Stimulated activated CD4-positive, alpha-beta T cell treated with anti-CD3 and anti-CD28 coated beads, Interleukin-2, amount 100 ng/mL, for 4 hours (primary cell): ENCODE results near the gene AARS2.
A peak's percentile ranks its signal among the peaks of the same experiment; 100 is the strongest.

Source experiments
- DNase-seq: peaks from one replicate; pipeline ENCODE4 v3.0.0-alpha.2; 2020; ENCODE audit warnings: low read depth

The AARS2 gene

DNA sequence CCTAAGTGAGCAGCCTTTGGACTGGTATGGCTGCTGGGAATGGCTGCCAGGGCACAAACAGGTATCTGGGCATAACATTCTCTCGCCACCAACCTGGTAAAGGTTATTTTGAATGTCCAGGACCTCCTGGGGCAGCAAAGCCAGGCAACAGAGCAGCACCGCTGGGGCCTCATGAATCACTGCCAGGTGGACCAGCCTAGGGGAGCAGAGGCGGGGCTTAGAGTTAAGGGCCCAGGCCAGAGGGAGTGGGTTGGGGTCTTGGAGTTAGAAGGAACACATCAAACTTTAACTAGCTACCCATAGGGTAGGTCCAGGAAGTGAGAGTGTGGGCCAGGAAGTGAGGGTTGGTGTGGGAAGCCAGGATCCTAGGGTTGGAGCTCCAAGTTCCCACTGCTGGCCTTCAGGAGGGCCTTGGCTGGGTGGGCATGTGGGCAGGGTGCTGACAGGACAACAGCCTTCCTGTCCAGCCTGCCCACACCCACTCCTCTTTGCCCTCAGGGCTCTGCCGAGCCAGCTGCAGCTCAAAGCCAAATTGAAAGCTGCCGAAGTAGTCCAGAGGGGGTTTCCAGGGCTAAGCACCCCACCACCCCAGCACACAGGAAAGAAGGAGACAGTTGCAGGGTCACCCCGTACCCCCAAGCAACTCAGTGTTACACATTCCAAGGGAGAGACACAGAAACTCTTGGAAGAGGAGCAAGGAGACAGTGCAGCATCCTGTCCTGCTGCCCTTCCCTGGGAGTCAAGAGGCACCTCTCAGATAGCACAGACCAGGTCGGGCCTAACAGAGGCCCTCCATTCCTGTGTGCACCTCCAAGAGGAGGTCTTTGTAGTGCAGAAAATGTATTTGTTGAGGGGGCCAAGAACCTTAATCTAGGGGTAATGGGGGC, 50.4 kb downstream of the AARS2 start:
- no peak for DNase-seq

- no peak for DNase-seq
These were observed 51.6 kb downstream of the AARS2 start for GRCh38 chr6:44261581-44261980.

DNA sequence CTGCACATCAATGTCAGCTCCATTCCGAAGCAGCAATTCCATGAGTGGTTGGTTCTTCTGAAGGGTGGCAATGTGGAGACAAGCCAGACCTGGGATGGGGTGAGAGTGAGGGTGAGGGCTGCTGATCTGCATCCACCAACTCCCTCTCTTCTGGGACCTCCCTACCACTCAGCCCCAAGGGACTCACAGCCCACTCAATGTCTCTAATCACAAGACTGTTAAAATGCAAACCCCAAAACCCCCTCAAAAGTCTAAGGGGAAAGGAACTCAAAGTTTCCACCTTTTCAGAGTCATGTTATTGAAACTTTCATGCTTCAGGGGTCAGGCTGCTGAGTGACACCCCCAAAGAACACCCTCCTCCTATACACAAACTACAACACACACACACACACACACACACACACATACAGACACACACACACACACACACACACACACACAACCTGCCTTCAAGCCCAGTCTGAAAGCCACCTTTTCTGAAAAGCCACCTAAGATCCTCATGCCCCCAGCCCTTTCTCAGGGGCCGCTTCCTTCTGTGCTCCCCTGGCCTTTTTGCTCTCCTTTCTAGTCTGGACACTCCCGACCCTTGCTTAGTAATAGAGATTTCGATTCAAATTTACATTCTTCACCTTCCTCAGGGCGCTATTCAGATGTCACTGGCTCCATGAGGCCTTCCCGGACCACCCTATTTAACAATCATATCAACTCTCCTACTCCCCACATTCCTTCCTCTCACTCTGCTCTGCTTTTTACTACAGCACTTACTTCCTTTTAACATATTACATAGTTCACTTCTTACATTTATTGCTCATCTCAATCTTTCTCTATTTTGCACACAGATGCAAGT, 52.5 kb downstream of the AARS2 start:
- no peak for DNase-seq

- DNase-seq = no peak
These were observed 53.1 kb downstream of the AARS2 start for GRCh38 chr6:44260011-44260410.

DNA sequence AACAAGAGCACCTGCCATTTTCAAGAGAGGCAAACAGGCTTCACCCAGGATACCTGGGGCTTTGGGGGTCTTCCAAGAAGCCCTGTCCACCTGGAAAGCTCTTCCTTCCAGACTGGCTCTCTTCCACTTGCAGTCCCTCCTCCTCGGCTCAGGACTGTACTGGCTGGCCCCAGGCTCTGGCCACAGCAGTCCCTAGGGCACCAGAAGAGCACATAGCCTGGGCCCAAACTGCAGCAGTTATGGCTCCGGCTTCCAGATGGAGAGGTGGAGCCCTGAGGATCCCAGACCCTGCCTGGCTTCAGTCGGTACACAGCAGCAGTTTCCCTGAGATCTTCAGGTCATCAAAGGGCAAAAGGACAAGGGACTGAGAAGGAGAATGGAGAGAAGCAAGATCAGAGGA, 54.2 kb downstream of the AARS2 start:
- no peak for DNase-seq

DNA sequence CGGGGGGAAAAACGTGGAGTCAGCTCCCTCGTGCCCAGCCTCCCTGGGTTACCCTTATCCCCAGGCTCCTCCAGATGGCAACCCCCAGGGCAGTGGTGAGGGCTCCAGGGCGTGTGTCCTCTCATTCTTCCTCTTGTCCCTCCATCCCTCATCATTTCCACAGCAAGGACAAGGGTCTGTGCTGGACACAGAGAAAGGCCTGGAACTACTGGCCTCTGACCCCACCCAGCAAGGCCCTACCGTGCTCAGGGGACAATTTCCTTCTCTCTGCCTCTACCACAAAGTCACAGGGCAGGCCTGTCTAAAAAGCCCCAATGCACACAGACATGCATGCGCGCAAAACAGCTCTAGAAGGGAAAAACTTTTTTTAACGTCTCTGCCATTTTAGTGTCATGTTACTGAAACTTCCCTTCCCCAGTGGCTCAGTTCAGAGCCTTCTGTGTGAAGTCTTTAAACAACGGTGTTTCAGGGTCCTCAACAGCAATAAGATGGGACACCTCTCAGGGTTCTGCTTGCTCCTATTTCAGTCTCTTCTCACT, 54.8 kb downstream of the AARS2 start:
- no peak for DNase-seq

- no peak for DNase-seq
These were observed 55.3 kb downstream of the AARS2 start for GRCh38 chr6:44257753-44258324.

DNA sequence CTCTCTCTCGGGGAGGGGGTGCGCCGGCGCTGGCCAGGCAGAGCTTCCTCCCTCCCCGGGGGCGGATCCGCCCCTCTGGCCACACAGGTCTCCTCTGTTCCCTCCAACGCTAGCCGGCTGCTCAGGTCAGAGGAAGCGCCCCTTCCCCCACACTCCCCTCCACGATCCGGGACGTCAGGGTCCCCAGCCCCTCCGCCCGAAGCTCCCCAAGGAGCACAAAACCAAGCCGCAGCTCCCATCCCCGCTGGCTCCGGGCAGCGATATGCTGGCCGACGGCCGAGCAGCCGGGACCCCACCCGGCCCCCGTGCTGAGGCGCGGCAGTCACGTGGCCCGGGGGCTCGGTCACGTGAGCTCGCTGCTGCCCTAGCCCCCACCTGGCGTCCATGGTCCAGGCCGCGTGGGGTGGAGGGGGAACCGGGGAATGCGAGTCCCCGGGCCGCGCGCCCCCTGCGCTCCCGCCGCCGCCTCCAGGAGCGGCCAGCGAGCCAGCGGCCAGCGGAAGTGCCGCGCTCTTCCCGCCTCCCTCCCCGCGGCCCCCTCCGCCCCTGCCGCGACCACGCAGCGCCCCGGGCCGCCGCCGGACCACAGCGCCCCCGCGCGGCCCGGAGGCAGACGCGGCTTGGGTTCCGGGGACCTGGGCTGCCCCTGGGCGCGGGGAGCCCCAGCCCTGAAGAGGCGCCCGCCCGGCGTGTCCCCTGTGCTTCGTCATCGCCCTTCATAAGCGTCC, 56.0 kb downstream of the AARS2 start, which contains the start of gene SLC35B2:
Gene SLC35B2, minus strand, starts transcription at position 504 of the 728 bp plus-strand sequence. Its CDS starts 118 bp downstream, at position 386.
- DNase-seq = peak; percentile 51

DNA sequence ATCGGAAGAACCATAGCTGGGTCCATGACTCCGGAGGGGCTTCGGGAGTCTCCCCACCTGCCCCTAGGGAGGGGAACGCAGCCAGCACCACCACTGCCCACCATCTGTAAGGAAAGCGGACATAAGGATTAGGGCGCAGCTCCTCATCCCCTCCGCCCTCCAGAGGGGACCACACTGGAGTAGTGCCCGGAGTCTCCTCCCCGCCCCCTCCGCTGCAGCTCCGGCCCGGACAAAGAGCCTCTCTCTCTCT, 56.4 kb downstream of the AARS2 start:
- DNase-seq = no peak

GRCh38 chr6:44255871-44256774, 57.0 kb downstream of the AARS2 start:
- DNase-seq = no peak

DNA sequence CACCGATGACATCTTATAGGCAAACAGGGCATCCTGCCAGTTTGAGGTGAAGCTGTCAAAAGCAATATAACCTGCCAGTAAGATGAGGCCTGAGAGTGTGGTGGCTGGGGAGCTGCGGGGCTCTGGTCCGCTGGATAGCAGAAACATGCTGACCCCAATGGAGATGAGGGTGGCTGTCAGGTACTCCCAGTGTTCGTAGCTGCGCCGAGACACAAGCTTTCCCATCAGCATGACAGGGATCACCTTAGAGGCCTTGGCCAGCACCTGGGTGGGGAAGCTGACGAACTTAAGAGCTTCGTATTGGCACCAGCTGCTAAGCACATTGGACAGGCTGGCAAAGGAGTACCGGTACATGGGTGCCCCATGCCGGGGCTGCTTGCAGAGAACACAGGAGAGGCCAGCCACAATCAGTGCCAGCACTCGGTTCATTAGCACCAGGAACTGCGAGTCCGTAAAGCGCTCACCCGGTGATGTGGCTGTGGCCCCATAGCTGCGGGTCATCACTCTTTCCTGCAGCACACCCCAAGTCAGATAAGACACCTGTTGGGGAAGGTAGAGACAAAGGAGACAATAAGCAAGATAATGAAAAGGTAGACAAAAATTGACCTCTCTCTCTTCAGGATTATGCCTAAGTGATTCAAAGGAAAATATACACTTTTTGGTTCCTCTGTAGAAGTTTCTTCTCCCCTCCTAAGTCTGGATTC, 57.9 kb downstream of the AARS2 start:
- no peak for DNase-seq

GRCh38 chr6:44254191-44255104, 58.7 kb downstream of the AARS2 start:
- DNase-seq = no peak

GRCh38 chr6:44253307-44254101, 59.6 kb downstream of the AARS2 start:
- DNase-seq = no peak

DNA sequence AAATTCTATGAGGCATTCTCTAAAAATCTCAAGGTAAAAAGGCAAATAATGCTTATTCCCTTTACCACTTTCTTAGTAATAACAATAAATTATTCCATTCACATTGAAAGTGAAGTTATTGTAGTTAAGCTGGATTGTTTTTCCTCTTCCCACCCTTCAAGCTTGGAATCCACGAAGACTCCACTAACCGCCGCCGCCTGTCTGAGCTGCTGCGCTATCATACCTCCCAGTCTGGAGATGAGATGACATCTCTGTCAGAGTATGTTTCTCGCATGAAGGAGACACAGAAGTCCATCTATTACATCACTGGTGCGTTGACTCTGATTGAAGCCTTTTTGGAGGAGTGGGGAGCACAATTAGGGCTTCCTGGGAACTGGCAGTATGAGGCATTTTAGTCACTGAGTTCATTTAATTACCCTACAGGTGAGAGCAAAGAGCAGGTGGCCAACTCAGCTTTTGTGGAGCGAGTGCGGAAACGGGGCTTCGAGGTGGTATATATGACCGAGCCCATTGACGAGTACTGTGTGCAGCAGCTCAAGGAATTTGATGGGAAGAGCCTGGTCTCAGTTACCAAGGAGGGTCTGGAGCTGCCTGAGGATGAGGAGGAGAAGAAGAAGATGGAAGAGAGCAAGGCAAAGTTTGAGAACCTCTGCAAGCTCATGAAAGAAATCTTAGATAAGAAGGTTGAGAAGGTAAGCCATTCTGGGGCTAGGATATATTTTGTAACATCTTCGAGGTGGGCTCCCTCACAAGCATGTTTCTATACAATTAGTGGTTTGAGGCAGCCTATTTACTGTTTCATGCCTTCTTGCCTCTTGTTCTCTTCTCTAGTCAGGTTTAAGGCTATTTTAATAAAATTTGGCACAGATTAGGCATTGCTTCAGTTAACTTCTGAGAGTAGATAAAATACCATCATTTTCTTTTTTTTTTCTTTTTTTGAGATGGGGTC, 61.3 kb downstream of the AARS2 start:
- no peak for DNase-seq

DNA sequence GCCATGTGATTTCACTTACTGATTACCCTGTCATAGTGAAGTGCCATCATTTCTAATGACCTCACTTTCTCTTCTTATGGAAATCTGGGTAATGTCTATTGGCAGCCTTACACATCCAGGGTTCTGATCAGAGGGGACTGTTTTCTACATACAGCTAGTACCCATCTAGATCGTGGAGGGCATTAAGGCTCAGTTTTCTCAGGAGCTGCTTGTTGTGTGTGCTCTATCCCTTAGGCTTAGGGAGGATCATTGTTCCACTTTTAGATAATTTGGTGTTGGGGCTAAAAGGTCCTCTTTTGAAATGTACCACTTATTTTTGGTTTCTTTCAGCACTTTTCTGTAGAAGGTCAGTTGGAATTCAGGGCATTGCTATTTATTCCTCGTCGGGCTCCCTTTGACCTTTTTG, 62.4 kb downstream of the AARS2 start:
- no peak for DNase-seq

- DNase-seq = no peak
These were observed 63.0 kb downstream of the AARS2 start for GRCh38 chr6:44250067-44250717.
